ENCODE results near the gene LAMA2.

LAMA2 gene

DNA sequence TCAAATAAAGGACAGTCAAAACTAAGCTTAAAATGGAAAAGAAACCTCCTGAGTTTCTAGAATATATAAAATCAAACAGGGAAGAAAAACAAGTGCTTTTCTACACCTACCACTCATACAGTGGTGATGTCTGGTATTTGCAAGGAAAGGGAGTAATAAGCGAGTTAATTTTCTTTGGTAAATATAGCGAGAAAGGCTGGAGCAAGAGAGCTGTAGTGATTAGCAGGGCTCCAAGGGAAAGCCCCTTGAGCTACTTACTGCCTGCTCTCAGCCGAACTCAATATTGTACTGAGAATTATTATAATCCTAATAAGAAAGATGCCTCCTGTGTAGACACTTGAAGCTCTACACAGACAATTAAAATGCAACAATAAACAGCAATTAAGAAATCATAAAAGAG is 296.3 kb downstream of the LAMA2 start:
- no peak for DNase-seq (ENCODE audit: low read depth)

DNA sequence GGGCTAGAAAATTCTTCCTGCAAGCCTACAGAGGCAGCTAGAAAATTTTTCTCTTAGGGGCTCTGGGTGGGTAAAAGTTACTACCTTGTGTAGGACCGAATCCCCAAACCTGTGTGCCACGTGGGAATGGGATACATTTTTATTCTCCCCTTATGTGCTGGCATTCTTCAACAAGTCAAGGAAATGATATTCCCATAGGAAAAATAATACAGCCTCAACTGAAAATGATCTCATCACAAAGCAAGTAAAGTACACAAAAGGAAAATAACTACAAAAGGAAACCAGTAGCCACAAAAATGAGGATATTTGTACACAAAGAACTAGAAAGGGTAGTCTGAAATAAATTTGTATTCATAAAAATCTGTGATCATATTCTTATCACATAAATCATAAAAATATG is 298.1 kb downstream of the LAMA2 start:
- no peak for DNase-seq (ENCODE audit: low read depth)

DNA sequence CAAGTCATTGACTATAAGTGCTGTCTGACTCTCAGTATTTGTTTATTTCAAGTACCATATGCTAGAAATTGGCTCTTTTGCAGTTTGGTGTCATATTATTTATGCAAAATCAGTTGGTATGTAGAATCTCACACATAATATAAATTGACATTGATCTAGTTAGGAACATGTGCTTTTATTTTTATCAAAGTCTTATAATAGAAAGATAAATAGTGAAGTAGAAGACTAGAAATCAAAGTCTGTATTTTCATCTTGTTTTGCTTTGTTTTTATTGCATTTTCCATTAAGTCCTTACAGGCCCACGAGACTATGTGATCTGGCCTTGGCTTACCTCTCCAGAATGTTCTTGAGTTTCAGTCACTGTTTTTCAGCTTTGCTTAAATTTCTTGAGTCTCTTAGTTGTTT is 300.3 kb downstream of the LAMA2 start:
- DNase-seq (ENCODE audit: low read depth), result no peak

DNA sequence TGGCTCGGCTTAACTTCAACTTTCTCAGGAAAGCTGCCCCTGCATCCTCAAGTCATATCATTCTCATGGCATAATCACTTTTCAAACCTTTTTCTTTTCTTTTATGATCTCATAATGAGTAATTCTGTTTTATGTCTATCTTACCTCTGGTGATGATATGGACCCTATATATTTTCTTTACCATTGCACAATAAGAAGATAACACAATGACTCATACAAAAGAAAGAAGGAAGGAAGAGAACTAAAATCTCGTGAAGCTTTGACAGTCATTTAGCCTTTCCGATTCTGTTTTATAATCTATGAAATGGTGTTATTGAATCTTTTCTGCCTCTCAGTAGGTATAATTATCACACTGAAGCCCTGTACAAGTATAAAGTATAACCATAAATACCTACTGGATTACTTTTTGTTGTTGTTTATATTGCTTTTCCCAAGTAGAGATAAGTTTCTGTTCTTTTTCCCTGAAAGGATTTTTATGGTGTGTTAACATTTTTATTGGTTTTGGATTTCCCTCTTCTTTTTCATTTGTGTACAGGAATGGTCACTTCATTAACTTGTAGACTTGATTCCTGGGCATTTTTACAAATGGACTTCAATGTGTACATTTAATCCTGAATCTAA is 300.9 kb downstream of the LAMA2 start:
- no peak for DNase-seq (ENCODE audit: low read depth)

DNA sequence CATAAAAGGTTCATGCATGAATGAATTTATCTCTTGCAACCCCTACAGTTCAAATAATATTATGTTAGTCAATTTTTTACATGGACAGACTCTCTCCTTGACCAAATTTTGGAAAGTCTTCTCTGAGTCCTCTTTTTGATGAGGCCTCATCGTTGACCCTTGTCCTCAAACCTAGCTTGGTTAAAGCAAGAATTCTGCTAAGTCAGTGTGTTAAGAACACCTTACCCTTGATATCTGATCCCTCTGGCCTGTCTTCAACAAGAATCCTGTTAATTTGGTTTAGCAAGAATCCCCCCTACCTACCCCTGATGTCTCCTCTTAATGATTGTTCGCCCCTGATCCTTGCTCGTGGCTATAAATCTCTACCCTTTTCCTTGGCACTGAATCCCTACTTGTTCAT is 301.4 kb downstream of the LAMA2 start:
- no peak for DNase-seq (ENCODE audit: low read depth)

DNA sequence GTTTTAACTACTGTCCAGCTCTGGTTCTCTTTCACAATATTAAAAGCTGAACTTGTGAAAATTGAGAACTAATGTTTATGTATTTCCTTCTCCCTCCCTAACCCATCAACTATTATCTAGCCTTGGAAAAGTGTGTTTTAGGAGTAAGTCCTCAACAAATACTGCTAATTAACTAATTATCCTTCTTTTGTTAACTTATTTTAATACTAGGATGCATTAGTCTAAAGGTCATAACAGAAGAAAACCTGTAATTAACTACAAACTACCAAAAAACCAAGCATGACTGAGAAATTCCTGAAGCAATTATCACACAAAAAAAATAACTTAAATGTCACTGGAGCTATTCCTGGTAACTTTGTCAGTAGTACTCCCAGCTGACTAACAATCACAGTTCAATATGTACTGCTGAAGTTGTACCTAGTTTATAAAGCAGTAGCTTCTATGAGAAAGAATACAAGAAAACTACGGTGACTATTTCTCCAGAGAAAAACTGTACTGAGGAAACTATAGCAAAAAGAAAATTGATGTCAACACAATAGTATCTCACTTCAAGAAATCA is 301.9 kb downstream of the LAMA2 start:
- no peak for DNase-seq (ENCODE audit: low read depth)

DNA sequence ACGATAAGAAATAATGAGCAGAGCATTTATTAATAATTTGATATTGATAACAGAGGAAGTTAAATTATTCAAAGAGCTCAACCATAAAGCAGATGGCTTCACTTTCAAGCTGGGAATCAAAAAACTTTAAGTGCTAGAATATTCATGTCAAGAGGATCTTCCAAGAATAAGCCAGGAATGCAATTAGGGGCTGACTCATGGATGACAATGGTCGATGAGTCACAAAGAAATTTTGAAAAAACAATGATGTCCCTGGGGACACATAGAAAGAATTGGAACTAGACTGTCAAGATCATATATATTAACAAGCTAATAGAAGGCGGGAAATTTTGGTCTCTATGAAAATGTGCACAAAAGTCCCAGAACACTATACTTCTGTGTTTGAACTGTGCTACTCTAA is 304.1 kb downstream of the LAMA2 start:
- no peak for DNase-seq (ENCODE audit: low read depth)

DNA sequence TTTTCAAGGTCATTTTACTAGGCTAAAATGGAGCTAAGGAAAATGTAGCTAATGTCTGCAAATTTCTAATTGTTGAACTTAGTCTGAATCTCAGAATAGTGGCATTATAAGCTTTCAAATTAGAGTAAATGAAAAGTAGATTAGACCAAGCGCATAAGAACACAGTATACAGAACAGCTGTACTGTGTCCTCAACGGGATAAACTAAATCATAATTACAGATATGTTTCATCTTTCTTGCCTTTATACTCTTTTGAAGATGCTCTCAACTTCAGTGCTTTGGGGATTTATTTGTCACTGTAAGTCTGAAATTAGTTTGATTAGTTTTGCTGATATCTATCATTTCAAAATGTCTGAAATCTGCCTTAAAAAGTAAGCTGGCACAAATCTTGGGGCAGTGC is 305.4 kb downstream of the LAMA2 start:
- DNase-seq (ENCODE audit: low read depth), result no peak

DNA sequence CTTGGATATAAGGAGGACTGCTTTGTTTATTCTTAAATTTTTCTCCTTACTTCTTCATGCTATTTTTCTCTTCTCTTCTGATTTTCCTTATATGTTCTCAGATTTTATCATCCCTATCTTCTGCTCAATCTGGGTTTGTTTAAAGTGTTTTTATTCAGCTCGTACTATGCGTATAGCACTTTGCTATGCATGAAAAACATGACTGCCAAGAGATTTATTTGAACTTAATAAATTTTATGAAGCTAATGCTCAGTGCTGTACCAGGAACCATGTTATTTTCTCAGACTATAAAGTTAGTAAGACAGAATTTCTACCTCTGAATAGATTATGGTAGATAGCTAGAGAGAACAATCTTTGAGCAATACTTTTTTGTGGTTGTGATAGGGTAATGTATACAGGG is 305.9 kb downstream of the LAMA2 start:
- no peak for DNase-seq (ENCODE audit: low read depth)

DNA sequence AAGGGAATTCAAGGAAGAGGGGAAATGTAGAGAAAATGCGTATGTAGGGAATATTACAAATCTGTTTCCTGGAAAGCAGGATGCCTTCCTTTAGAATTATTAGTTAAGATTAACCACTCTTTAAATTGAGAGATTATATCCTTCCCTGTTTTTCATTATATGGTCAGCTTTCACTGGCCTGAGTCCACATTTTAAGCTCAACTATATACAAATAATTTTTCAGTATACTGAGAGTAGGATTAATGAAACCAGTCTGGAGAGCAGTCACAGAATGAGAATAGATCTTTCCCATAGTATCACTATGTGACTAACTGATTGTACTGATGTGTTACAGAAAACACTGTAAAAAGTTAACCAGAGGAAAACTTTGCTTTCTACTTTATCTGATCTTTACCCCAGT is 306.3 kb downstream of the LAMA2 start:
- DNase-seq (ENCODE audit: low read depth), result no peak

DNA sequence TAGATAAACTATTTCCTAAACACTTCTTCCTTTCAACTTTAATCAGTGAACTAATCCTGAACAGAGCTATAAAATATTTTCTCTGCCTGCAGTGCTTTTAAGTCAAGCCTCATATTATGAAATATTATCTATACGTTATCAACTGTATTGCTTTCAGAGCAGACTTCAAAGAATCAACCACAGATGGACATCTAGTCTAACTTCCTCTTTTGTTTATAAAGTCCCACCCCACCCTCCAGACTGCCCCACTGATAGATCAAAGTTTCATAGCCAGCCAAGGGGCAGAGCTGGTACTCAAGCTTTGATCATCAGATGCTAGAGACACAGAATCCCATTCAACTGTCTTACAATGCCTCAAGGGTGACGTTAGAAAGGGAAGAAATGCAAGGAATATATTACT is 308.3 kb downstream of the LAMA2 start:
- DNase-seq (ENCODE audit: low read depth), result no peak

DNA sequence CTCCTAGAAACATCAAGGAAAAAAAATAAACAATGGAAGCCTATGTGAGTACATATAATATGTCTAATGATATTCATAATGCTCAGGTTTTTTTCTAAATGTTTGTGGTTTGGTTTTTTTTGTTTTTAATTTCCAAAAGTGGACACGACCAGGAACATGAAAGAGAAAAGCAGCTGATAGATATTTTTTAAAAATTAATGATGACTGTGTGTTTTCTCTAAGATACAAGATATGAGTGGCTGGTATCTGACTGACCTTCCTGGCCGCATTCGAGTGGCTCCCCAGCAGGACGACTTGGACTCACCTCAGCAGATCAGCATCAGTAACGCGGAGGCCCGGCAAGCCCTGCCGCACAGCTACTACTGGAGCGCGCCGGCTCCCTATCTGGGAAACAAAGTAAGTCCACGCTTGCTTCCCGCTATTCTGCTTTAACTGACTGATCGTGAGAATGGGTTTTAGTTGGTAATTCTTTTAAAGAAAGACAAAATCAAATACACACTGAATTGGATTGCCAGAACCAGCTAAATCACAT is 309.6 kb downstream of the LAMA2 start:
- no peak for DNase-seq (ENCODE audit: low read depth)

DNA sequence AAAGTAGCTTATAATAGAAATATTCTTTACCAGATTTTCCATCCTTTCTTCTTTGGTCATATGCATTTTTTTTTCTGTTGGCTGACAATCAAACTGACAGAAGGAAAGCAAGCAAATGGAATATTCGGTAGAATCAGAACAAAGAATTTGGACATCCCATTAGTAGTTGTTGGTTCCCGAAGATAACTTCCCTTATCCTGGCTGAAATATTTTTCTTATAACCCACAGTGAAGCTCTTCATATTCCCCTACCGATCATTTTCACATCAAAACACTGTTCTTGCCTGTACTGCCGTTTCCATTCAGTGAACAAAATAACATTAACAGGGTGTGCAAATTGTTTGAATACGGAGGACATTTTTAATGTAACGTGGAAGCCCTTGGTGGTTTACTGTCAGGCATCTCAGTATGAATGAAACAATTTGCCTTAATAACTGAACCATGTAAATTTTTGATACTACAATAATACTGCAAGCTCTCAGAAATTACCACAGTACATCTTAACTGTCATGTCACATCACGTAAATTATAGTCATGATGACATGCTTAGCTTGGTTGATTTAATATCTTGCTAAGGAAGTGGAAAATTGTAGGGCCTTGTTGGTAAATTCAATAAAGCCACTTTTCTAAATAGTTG is 311.5 kb downstream of the LAMA2 start:
- no peak for DNase-seq (ENCODE audit: low read depth)

DNA sequence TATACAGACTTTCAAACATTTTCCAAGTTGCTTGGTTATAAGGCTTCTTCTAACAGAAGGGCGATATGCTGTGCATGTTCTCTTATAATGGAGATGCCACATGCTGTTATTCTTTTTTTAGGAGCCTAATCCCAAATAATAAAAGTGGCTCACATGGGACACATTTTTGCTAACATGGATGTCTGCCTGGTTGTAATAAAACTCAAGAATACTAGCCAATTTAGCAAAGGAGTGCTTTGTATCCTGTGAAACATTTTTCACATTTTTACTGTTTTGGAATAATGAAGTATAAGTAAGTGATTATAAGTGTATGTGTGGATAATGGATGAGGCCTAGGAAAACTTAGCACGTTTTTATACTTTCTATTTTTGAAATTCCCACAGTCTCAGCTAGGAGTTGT is 312.2 kb downstream of the LAMA2 start:
- DNase-seq (ENCODE audit: low read depth), result no peak

DNA sequence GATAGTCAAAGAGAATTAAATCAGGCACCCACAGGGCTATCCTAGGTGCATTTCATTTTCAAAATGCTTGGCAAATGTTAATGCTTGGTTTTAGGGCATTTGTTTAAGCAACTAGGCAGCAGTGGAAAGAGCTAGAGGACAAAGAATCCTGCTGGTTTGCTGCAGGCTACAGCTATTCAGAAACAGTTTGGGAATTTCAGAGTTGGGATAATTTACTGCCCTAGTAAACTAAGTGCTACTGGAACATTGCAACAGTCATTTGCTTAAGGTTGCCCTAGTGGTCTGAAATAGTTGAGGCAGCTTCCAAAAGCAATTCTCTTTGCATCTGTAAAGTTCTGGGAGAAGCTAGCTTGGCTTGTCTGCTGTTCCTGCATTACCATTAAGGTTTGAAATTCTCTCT is 312.7 kb downstream of the LAMA2 start:
- DNase-seq (ENCODE audit: low read depth), result no peak

DNA sequence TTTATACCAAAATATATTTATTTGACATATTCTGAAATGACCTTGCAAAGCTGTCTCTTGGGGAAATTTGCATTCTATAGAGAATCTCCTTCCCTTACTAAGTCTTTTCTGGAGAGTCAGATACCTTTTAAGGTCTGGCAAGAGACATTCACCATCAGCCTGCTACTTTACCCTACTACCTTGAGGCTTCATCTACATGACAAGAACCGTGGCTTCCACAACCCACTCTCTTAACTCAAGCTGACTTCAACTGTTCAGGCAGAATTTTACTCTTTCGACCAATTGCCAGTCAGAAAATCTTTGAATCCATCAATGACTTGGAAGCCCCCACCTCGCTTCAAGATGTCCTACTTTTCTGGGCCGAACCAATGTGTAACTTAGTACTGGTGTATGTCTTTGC is 314.2 kb downstream of the LAMA2 start:
- no peak for DNase-seq (ENCODE audit: low read depth)

DNA sequence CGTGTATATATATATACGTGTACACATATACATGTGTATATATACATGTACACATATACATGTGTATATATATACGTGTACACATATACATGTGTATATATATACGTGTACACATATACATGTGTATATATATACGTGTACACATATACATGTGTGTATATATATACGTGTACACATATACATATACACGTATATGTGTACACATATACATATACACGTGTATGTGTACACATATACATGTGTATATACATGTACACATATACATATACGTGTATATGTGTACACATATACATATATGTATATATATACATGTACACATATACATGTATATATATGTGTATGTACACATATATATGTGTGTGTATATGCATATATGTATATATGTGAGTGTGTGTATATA is 317.2 kb downstream of the LAMA2 start:
- DNase-seq (ENCODE audit: low read depth), result no peak

DNA sequence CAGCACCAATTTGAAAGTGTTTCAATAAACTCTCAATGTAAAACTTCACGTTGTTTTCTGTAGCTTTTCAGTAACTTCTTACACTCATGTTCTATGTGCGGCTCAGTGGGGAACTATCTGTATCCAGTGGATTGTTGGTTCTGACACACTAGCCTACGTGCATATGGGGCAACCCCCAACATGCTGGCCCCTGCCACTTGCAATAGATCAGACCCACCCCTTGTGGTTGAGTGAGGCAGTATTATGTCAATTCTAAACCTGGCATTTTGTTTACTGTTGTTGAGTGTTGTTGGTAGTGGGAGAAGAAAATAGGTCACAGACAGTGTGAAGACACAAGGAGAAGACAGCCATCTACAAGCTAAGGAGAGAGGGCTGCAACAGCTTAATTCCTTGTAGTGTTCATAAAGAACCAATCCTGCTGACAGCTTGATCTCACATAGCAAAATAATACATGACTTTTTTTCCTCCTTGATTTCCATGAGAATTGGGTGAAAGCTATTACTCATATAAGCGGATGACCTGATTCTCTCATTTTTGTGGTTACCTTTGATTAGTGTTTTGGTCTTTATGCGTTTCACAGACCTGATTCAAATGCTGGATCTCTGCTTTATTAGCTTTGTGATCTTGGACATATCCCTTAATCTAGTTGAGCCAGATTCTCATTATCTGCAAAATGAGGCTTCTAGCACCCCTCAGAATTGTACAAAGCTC is 320.4 kb downstream of the LAMA2 start:
- no peak for DNase-seq (ENCODE audit: low read depth)

DNA sequence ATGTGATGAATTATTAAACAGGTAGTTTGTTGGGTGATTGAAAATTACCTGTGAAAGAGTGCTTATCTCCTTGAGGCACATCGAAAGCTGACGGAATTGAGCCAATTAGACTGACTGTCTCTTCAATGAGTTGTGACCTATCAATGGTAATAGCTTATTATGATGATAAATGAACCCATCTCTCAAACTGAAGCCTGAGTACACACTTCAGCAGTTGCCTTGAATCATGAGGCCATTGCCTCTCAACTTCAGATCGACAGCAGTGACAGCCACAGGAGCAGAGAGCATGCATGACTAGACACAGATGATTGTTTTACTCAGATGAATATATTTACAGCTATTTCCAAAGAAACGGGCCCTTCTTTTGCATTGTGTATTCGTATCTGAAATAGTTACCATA is 323.9 kb downstream of the LAMA2 start:
- DNase-seq (ENCODE audit: low read depth), result no peak

DNA sequence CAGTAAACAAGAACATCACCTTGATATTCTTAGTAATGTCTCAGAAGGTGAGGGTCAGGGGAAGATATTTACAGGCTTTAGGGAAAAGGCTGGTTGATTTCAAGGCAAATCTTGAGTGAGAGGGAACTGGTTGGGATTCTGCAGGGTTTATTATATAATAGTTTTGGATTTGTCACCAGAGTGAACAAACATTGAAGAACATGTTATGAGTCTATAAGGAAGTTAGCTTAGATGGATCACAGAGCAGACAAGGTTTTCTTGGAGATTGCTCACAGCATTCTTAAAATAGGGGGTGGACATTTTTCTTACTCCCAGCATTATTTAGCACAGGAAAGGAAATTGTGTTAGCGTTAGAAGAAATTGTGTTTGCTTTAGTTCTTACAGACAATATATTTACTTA is 324.9 kb downstream of the LAMA2 start:
- DNase-seq (ENCODE audit: low read depth), result no peak

DNA sequence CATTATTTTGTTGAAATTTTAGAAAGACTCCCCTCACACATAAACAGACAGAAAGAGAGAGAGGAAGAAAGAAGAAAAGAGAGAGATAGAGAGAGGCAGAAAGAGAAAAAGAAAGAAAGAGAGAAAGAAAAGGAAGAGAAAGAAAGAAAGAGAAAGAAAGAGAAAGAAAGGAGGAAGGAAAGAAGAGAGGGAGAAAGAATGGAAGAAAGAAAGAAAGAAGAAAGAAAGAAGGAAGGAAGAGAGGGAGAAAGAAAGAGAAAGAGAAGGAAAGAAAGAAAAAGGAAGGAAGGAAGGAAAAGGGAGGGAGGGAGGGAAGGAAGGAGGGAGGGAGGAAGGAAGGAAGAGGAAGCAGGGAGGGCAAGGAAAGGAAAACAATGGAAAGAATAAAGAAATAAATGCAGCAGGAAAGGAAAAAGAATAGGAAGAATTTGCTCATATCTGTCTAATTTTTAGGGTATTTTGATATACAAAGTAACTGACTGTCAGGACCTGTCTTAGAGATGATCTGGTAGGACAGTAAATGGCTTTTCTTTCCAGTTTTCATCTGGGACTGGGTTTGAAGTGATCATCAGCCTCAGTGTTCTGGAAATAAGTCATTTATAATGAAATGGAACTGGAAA is 325.6 kb downstream of the LAMA2 start:
- DNase-seq (ENCODE audit: low read depth), result no peak

DNA sequence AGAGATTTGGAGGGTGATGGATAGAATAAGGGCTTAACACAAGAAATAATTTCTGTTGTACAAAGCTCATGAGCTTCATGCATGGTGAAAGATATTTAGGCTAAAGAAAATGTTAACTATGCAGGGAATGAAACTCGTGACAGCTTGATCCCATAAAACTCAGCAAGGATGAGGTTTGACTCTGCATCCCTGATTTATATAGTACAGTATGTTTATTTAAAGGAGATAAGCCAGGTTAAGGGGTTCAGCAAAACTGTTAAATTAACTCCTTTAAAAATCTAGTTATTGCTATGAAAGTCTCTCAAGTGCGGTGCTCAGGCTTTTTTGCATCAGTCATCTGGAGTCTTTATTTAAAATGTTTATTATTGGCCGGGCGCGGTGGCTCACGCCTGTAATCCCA is 326.4 kb downstream of the LAMA2 start:
- DNase-seq (ENCODE audit: low read depth), result no peak

DNA sequence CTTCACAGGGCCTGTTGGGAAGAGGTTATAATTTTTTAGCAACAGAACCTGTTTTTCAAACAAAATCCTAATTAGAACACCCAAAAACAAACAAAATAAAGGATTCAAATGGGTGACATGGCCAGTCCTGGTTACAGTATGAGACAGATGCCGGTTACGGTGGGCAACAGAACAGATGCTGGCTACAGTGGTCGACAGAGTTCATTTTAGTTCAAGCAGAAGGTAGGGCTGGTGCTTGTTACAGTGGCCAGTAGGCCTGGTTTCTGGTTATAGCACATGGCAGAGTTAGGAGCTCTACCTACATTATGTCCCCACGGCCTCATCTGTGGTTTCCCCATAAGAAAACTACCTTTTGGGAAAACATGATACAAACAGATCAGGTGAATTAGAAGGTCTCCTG is 327.7 kb downstream of the LAMA2 start:
- no peak for DNase-seq (ENCODE audit: low read depth)

Measured in activated T-helper 1 cell treated with Interleukin-2 at 50 U/mL for 16 hours (primary cell).